ES-I3 (cell line): ENCODE data around the gene PNPO.
"Not testable (repeated sequence)": the region's sequence is repeated elsewhere in the genome, so short reads cannot be mapped to it uniquely, and the experiment has no call there.

ENCODE experiments used
- H3K36me3 ChIP-seq: 2 replicates; pipeline ENCODE4 v1.6.1; 2013; ENCODE audit warnings: mild to moderate bottlenecking, low read length, control low read depth, moderate library complexity; ENCODE audit not compliant: insufficient read depth
- H3K4me1 ChIP-seq: 2 replicates; pipeline ENCODE4 v1.6.1; 2013; ENCODE audit warnings: mild to moderate bottlenecking, control low read depth, low read length; ENCODE audit not compliant: insufficient read depth
- H3K9ac ChIP-seq: 2 replicates; pipeline ENCODE4 v1.6.1; 2013; ENCODE audit warnings: low read depth, mild to moderate bottlenecking, low read length, moderate library complexity
- H3K9me3 ChIP-seq: 2 replicates; pipeline ENCODE4 v1.6.1; 2013; ENCODE audit warnings: mild to moderate bottlenecking, low read length, moderate library complexity; ENCODE audit not compliant: control insufficient read depth, insufficient read depth

Gene PNPO

DNA sequence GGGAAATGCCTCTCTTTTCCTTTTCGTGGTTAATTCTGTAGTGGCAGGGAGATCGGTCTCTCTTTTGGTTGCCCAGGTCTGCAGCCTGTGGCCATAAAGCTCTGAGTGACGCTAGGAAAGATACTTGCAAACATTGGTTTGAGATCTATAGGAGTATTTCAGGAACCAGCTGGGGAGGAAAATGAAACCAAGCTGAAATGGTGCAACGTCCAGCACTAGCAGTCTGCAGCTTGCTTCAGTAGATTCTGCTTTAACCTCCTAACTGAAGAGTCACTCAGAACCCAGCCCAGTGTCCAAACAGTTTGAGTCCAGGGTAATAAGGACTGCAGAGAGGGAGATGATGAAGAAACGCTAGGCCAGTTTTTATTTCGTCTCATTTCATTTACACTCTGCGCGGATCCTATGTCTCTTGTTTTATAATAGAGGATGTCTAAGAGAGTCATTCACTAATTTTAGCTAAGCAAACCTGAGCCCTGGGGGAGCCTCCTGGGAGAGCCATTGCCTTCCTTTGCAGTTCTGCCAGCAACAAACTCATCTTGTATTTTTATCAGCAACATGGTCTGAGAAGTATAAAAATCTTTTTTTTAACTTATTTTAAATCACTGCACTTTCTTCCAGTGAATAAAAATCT lies 33.3 kb upstream of the PNPO start:
- peaks cover 13% of the 10 kb centered on the region for H3K4me1 ChIP-seq
- no peaks in the 10 kb centered on the region for H3K9me3 ChIP-seq
- no peak overlapping the region for H3K9ac ChIP-seq
- H3K36me3 ChIP-seq = no peaks in the 10 kb centered on the region

DNA sequence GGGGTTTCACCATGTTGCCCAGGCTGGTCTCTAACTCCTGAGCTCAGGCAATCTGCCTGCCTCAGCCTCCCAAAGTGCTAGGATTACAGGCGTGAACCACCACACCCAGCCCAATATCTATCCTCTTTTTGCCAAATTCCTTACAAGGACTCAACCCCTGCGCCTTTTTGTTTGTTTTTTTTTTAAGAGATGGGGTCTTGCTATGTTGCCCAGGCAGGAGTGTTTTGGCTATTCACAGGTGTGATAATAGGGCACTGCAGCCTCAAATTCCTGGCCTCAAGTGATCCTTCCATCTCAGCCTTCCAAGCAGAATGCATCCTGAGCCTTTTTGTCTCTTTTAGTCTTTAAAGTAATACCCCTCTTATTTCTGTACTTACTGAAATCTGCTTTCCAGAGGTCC lies 28.3 kb upstream of the PNPO start:
- H3K4me1 ChIP-seq = no peaks in the 10 kb centered on the region
- H3K9ac ChIP-seq = no peak overlapping the region
- H3K36me3 ChIP-seq = no peaks in the 10 kb centered on the region

GRCh38 chr17:47914306-47914948 lies 26.9 kb upstream of the PNPO start:
- no peaks in the 10 kb centered on the region for H3K36me3 ChIP-seq
- H3K4me1 ChIP-seq = no peaks in the 10 kb centered on the region
- H3K9ac ChIP-seq = no peak overlapping the region
- H3K9me3 ChIP-seq = no peaks in the 10 kb centered on the region

More for the DNA sequence above, 28.3 kb upstream of the PNPO start:
- no peaks in the 10 kb centered on the region for H3K9me3 ChIP-seq

GRCh38 chr17:47915776-47916398 lies 25.5 kb upstream of the PNPO start:
- no peak overlapping the region for H3K9ac ChIP-seq
- no peaks in the 10 kb centered on the region for H3K9me3 ChIP-seq
- H3K36me3 ChIP-seq = no peaks in the 10 kb centered on the region
- no peaks in the 10 kb centered on the region for H3K4me1 ChIP-seq

- no peak overlapping the region for H3K9ac ChIP-seq
- no peaks in the 10 kb centered on the region for H3K9me3 ChIP-seq
- no peaks in the 10 kb centered on the region for H3K36me3 ChIP-seq
- no peaks in the 10 kb centered on the region for H3K4me1 ChIP-seq
Measured at GRCh38 chr17:47916489-47917208, 24.7 kb upstream of the PNPO start.

DNA sequence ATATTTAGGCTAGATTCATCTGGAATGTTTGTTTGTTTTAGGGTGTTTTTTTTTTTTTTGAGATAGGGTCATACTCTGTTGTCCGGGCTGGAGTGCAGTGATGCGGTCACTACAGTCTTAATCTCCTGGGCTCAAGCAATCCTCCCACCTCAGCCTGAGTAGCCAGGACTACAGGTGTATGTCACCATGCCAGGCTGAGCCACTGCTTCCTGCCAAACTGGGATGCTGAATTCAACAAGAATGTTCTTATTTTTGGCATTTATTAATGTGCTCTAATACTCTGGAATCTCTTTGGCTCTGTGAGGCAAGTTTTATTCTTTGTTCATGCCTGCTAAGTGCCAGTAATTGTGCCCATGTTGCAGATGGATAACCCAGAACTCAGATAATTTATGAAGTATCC lies 23.8 kb upstream of the PNPO start:
- Histone ChIP-seq H3K36me3 (no peaks in the 10 kb centered on the region; the same call in 1 of the 2 replicates), H3K9ac (no peak overlapping the region), H3K4me1 (no peaks in the 10 kb centered on the region), H3K9me3 (no peaks in the 10 kb centered on the region)

- no peaks in the 10 kb centered on the region for H3K4me1 ChIP-seq
- no peaks in the 10 kb centered on the region for H3K9me3 ChIP-seq
- no peaks in the 10 kb centered on the region; the same call in 1 of the 2 replicates for H3K36me3 ChIP-seq
- no peak overlapping the region for H3K9ac ChIP-seq
Measured at GRCh38 chr17:47918006-47918405, 23.4 kb upstream of the PNPO start.

DNA sequence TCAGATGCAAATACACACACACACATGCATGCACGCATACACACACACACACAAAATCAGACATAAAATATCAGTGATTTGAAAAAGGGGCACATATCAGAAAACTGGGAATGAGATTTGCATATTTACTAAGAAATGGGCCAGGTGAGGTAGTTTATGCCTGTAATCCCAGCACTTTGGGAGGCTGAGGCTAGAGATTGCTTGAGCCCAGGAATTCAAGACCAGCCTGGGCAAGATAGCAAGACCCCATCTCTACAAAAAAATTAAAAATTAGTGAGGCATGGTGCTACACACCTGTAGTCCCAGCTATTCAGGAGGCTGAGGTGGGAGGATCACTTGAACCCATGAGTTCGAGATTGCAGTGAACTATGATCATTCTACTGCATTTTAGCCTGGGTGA lies 22.4 kb upstream of the PNPO start:
- Histone ChIP-seq H3K36me3 (no peaks in the 10 kb centered on the region; the same call in 1 of the 2 replicates), H3K4me1 (no peaks in the 10 kb centered on the region), H3K9ac (no peak overlapping the region), H3K9me3 (no peaks in the 10 kb centered on the region)

DNA sequence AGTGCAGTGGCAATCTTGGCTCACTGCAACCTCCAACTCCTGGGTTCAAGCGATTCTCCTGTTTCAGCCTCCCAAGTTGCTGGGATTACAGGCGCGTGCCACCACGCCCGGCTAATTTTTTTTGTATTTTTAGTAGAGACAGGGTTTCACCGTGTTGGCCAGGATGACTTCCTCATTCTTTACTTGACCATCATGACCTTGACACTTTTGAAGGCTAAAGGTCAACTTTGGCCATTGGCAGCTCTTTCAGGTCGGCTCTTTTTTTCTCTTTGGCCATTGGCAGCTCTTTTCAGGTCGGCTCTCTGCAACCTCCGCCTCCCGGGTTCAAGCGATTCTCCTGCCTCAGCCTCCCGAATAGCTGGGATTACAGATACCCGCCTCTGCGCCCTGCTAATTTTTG lies 21.5 kb upstream of the PNPO start:
- H3K36me3 ChIP-seq, H3K4me1 ChIP-seq, H3K9me3 ChIP-seq, H3K9ac ChIP-seq: not testable (repeated sequence)

DNA sequence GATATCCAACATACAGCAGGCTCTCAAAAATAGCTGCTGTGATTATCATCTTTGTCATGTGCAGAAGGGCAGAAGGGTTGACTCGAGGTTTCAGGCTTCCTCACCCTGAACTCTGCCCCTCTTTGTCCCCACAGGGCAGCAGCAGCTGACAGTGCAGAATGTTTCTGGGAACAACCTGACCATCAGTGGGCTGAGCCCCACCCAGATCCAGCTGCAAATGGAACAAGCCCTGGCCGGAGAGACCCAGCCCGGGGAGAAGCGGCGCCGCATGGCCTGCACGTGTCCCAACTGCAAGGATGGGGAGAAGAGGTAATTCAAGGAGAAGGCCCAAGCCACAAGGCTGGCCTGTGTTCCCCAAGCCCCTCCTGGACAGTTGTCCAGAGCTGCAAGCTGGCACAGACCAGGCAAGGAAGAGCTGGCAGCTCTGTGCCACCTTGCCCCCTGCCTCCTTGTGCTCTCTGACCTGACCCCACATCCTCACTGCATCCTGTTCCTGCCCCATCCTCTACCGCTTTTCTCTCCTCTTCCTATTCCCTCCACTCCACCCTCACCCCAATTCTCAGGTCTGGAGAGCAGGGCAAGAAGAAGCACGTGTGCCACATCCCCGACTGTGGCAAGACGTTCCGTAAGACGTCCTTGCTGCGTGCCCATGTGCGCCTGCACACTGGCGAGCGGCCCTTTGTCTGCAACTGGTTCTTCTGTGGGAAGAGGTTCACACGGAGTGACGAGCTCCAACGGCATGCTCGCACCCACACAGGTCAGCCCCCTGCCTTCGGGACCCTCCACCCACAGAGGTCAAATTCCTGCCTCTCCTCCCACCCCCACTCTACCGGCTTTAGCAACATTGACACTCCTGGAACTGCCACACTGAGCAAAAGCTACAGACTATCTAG lies 16.3 kb upstream of the PNPO start:
- Histone ChIP-seq H3K9ac (no peak overlapping the region), H3K4me1 (no peaks in the 10 kb centered on the region), H3K9me3 (no peaks in the 10 kb centered on the region), H3K36me3 (peaks cover 3% of the 10 kb centered on the region; the same call in 1 of the 2 replicates)

DNA sequence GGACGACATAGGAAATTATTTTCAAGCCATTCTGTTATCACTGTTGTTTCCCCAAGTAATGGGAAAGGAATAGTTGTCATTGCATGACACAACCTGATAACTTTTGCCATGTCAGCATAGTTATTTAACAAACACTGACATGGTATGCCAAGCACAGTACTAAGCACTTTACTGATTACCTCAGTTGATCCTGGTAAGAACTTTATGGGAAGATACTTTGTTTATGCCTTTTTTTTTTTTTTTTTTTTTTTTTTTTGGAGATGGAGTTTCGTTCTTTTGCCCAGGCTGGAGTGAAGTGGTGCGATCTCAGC lies 15.7 kb upstream of the PNPO start:
- no peak overlapping the region for H3K9ac ChIP-seq
- no peaks in the 10 kb centered on the region for H3K4me1 ChIP-seq
- H3K36me3 ChIP-seq = peaks cover 3% of the 10 kb centered on the region; the same call in 1 of the 2 replicates
- no peaks in the 10 kb centered on the region for H3K9me3 ChIP-seq

GRCh38 chr17:47927821-47928400 lies 13.5 kb upstream of the PNPO start:
- Histone ChIP-seq H3K4me1 (no peaks in the 10 kb centered on the region), H3K36me3 (peaks cover 3% of the 10 kb centered on the region; the same call in 1 of the 2 replicates), H3K9me3 (no peaks in the 10 kb centered on the region), H3K9ac (no peak overlapping the region)

DNA sequence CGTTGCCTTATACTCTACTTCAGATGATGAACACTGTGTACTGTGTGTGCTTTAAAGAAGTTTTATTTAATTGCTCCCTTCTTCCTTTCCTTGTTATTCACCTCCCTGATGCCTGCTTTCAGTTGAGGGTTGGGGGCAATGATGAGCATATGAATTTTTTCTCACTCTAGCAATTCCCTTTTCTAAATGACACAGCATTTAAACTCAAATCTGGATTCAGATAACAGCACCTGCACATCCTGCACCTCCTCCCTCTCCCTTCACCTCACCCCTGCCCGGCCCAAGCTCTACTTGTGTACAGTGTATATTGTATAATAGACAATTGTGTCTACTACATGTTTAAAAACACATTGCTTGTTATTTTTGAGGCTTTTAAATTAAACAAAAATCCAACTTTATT lies 13.0 kb upstream of the PNPO start:
- H3K9me3 ChIP-seq = no peaks in the 10 kb centered on the region
- H3K36me3 ChIP-seq = peaks cover 3% of the 10 kb centered on the region; the same call in 1 of the 2 replicates
- no peaks in the 10 kb centered on the region for H3K4me1 ChIP-seq
- no peak overlapping the region for H3K9ac ChIP-seq
